WERI-Rb-1 (cell line): ENCODE measurements around the gene WNT9A.
"Not testable (repeated sequence)": the region's sequence is repeated elsewhere in the genome, so short reads cannot be mapped to it uniquely, and the experiment has no call there.

Experiments
- DNase-seq: peaks from one replicate; pipeline ENCODE4 v3.0.0-alpha.2; 2020
- H3K27ac ChIP-seq: fragments of 250-450 bp; sonication (Bioruptor Pico); 2 replicates; pipeline ENCODE4 v1.5.1; 2020; ENCODE audit warnings: mild to moderate bottlenecking, moderate library complexity
- H3K27me3 ChIP-seq: fragments of 250-450 bp; sonication (Bioruptor Pico); 2 replicates; pipeline ENCODE4 v1.5.1; 2021; ENCODE audit warnings: mild to moderate bottlenecking, low read depth, moderate library complexity; ENCODE audit not compliant: insufficient read depth, severe bottlenecking
- H3K36me3 ChIP-seq: fragments of 250-450 bp; sonication (Bioruptor Pico); 2 replicates; pipeline ENCODE4 v1.5.1; 2020; ENCODE audit warnings: mild to moderate bottlenecking, moderate library complexity
- H3K4me3 ChIP-seq: 2 replicates; pipeline ENCODE4 v1.5.1; 2011; ENCODE audit warnings: low read depth, mild to moderate bottlenecking, control low read depth, low read length
- H3K9me3 ChIP-seq: fragments of 250-450 bp; sonication (Bioruptor Pico); 2 replicates; pipeline ENCODE4 v1.5.1; 2021; ENCODE audit warnings: mild to moderate bottlenecking, moderate library complexity; ENCODE audit not compliant: severe bottlenecking
- CTCF ChIP-seq: IDR thresholded peaks from 2 replicates; pipeline ENCODE4 v1.5.1; 2011; ENCODE audit warnings: low read depth, mild to moderate bottlenecking, control low read depth, inconsistent platforms, low read length

The WNT9A gene

GRCh38 chr1:227971643-227972282 lies 24.0 kb upstream of the WNT9A start:
- not testable (repeated sequence) for H3K36me3 ChIP-seq, H3K4me3 ChIP-seq, H3K27me3 ChIP-seq, H3K9me3 ChIP-seq, H3K27ac ChIP-seq, DNase-seq

- not testable (repeated sequence) for H3K4me3 ChIP-seq, H3K9me3 ChIP-seq, H3K36me3 ChIP-seq, DNase-seq, H3K27ac ChIP-seq, H3K27me3 ChIP-seq
Observed at GRCh38 chr1:227971216-227971615, 23.5 kb upstream of the WNT9A start.

GRCh38 chr1:227970076-227970995 lies 22.6 kb upstream of the WNT9A start:
- not testable (repeated sequence) for H3K9me3 ChIP-seq, H3K4me3 ChIP-seq, DNase-seq, H3K27me3 ChIP-seq, H3K27ac ChIP-seq, H3K36me3 ChIP-seq

- not testable (repeated sequence) for H3K4me3 ChIP-seq, DNase-seq, H3K9me3 ChIP-seq, H3K27ac ChIP-seq, H3K36me3 ChIP-seq, H3K27me3 ChIP-seq
Observed at GRCh38 chr1:227967815-227968214, 20.1 kb upstream of the WNT9A start.

GRCh38 chr1:227966733-227967132 lies 19.0 kb upstream of the WNT9A start:
- not testable (repeated sequence) for H3K9me3 ChIP-seq, H3K27me3 ChIP-seq, H3K4me3 ChIP-seq, DNase-seq, H3K36me3 ChIP-seq, H3K27ac ChIP-seq

GRCh38 chr1:227961651-227962466 lies 14.1 kb upstream of the WNT9A start:
- no peak for DNase-seq
- H3K9me3 ChIP-seq, result no peaks in the 10 kb centered on the region
- no peaks in the 10 kb centered on the region for H3K27me3 ChIP-seq
- no peaks in the 10 kb centered on the region for H3K36me3 ChIP-seq
- no peak for TF ChIP-seq CTCF
- H3K27ac ChIP-seq, result no peak overlapping the region
- H3K4me3 ChIP-seq, result no peak overlapping the region

- Histone ChIP-seq H3K27me3 (no peaks in the 10 kb centered on the region), H3K9me3 (no peaks in the 10 kb centered on the region), H3K4me3 (no peak overlapping the region), H3K27ac (no peak overlapping the region), H3K36me3 (no peaks in the 10 kb centered on the region)
- no peak for TF ChIP-seq CTCF
- DNase-seq, result no peak
Observed at GRCh38 chr1:227959325-227959860, 11.7 kb upstream of the WNT9A start.
